Measurements from ENCODE around the gene PHF21A.

PHF21A gene

GRCh38 chr11:45933846-45934579 lies 187.2 kb downstream of the PHF21A start:
- no peak for DNase-seq (ENCODE audit: low spot score)

GRCh38 chr11:45933131-45933831 lies 188.0 kb downstream of the PHF21A start:
- no peak for DNase-seq (ENCODE audit: low spot score)

- DNase-seq (ENCODE audit: low spot score): no peak
These were observed 189.0 kb downstream of the PHF21A start for GRCh38 chr11:45932217-45932616.

GRCh38 chr11:45931739-45932138 lies 189.5 kb downstream of the PHF21A start:
- no peak for DNase-seq (ENCODE audit: low spot score)

- no peak for DNase-seq (ENCODE audit: low spot score)
These were observed 190.2 kb downstream of the PHF21A start for GRCh38 chr11:45930951-45931570.

GRCh38 chr11:45930031-45930794 lies 191.0 kb downstream of the PHF21A start:
- no peak for DNase-seq (ENCODE audit: low spot score)

GRCh38 chr11:45929486-45930030 lies 191.7 kb downstream of the PHF21A start:
- no peak for DNase-seq (ENCODE audit: low spot score)

GRCh38 chr11:45928535-45929215 lies 192.6 kb downstream of the PHF21A start:
- no peak for DNase-seq (ENCODE audit: low spot score)

GRCh38 chr11:45927684-45928413 lies 193.4 kb downstream of the PHF21A start:
- DNase-seq (ENCODE audit: low spot score): no peak

- no peak for DNase-seq (ENCODE audit: low spot score)
These were observed 193.9 kb downstream of the PHF21A start for GRCh38 chr11:45927332-45927683.

GRCh38 chr11:45926536-45927331 lies 194.5 kb downstream of the PHF21A start:
- no peak for DNase-seq (ENCODE audit: low spot score)

DNA sequence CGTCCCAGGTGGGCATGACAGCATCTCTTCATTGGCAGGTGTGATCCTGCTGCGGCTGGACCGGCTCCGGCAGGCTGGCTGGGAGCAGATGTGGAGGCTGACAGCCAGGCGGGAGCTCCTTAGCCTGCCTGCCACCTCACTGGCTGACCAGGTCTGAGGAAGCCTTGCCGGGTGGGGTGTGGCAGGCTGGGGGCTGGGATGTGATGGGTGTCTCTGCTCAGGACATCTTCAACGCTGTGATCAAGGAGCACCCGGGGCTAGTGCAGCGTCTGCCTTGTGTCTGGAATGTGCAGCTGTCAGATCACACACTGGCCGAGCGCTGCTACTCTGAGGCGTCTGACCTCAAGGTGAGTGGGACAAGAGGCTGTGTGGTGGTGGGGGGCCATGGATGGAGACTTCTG lies 195.3 kb downstream of the PHF21A start:
- DNase-seq (ENCODE audit: low spot score): no peak

DNA sequence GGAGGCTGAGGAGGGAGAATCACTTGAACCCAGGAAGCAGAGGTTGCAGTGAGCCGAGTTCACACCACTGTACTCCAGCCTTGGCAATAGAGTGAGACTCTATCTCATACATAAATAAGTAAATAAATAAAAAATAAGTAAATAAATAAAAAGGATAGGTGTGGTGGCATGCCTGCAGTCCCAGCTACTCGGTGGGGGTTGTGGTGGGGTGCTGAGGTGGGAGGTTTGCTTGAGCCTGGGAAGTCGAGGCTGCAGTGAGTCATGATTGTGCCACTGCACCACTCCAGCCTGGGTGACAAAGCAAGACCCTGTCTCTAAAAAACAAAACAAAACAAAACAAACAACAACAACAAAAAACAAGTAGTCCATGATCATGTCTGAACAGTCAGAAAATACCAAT lies 195.7 kb downstream of the PHF21A start:
- DNase-seq (ENCODE audit: low spot score): no peak

DNA sequence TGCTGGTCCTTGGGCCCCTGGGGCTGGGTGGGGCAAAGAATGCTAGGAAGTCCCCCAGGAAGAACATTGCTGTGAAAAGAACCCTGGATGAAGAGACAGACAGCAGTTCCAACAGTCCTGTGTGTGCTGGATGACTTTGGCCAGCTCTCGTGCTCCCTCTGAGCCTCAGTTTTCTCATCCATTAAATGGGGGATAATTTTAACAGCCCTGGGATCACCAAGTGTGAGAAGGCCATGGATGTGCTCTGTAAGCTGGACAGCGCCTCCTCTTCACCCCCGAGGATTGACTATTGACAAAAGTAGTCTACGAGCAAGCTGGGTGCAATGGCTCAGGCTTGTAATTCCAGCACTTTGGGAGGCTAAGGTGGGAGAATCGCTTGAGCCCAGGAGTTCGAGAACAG lies 196.3 kb downstream of the PHF21A start:
- no peak for DNase-seq (ENCODE audit: low spot score)

DNA sequence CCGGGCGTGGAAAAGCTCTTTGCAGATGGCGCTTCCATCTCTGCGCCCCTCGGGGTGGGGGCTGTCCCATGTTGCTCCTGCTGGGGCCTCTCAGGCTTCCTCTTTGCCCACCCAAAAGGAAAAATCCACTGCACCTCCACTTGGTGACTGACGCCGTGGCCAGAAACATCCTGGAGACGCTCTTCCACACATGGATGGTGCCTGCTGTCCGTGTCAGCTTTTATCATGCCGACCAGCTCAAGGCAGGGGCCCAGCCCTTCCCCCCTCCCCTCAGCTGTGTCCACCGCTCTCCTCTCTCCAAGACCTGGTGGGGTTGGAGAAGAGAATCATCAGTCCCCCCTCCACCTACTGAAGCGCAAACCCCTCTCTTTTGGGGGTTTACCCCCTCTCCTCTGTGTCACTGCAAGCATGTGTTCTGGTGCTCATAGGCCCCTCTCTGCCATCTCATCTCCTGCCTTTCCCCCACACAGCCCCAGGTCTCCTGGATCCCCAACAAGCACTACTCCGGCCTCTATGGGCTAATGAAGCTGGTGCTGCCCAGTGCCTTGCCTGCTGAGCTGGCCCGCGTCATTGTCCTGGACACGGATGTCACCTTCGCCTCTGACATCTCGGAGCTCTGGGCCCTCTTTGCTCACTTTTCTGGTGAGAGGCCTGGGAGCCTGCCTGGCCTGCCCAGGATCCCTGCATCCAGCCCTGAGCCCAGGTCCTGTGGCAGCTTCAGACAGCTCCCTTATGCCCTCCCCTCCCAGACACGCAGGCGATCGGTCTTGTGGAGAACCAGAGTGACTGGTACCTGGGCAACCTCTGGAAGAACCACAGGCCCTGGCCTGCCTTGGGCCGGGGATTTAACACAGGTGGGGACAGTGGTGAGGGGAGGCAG lies 197.0 kb downstream of the PHF21A start:
- DNase-seq (ENCODE audit: low spot score): no peak

DNA sequence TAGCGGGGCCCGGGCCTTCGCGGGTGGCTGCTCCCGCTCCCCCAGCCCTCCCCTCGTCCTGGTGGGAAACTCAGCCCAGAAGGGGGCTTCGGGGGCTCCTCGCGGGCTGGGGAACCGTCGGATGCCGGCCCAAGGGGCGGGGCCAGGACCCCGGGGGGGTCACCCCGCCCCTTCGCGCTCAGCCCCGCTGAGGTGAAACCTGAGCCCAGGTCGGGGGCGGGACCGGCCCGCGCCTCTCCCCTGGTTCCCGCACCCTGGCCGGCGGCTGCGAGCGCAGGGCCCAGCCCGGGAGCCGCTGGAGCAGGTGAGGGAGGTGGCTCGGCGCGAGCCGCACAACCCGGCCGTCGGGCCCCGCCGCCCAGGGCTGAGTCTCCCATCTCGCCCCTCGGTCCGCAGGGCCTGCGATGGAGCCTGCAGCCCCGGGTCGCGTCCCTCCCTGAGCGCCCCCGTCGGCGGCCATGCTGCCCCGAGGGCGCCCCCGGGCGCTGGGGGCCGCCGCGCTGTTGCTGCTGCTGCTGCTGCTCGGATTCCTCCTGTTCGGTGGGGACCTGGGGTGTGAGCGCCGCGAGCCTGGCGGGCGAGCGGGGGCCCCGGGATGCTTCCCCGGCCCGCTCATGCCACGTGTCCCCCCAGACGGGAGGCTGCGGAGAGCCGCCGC lies 198.7 kb downstream of the PHF21A start, which contains the start of gene LARGE2:
Gene LARGE2 (plus strand): TSS at position 232 of the 658 bp plus-strand sequence. CDS start 227 bp downstream, at position 459.
- peak; percentile 59 for DNase-seq (ENCODE audit: low spot score)

GRCh38 chr11:45921561-45922424 lies 199.5 kb downstream of the PHF21A start:
- DNase-seq (ENCODE audit: low spot score): no peak

Data from LoVo (cell line).